Glutamatergic neuron (in vitro differentiated cells): ENCODE results near the gene CLDN11. TPM values are rescaled to one million over a fixed set of nuclear protein-coding genes. Genes with fewer than 3 reads are reported as not detected.

Source experiments
- DNase-seq: peaks from one replicate; pipeline ENCODE4 v3.0.0; 2022
- H3K27ac Mint-ChIP-seq: one replicate; pipeline ENCODE4 v1.8.0; 2020; ENCODE audit warnings: mild to moderate bottlenecking, mixed read lengths, inconsistent platforms; ENCODE audit not compliant: unreplicated experiment
- H3K27me3 Mint-ChIP-seq: one replicate; pipeline ENCODE4 v1.8.0; 2020; ENCODE audit warnings: mild to moderate bottlenecking, moderate library complexity, mixed read lengths, inconsistent platforms; ENCODE audit not compliant: unreplicated experiment
- H3K36me3 Mint-ChIP-seq: one replicate; pipeline ENCODE4 v1.8.0; 2020; ENCODE audit warnings: mild to moderate bottlenecking, mixed read lengths, inconsistent platforms; ENCODE audit not compliant: unreplicated experiment
- H3K4me1 Mint-ChIP-seq: one replicate; pipeline ENCODE4 v1.8.0; 2020; ENCODE audit warnings: mild to moderate bottlenecking, low read depth, mixed read lengths, inconsistent platforms; ENCODE audit not compliant: unreplicated experiment
- H3K4me3 Mint-ChIP-seq: one replicate; pipeline ENCODE4 v1.8.0; 2020; ENCODE audit warnings: mild to moderate bottlenecking, mixed read lengths, inconsistent platforms; ENCODE audit not compliant: unreplicated experiment
- H3K9me3 Mint-ChIP-seq: one replicate; pipeline ENCODE4 v1.8.0; 2020; ENCODE audit warnings: mild to moderate bottlenecking, moderate library complexity, mixed read lengths, inconsistent platforms; ENCODE audit not compliant: unreplicated experiment
- total RNA-seq: library from RNA; stranded (reverse); fragmentation: NEBNext Ultra II Directional; extraction: Animal tissue kit (Norgen Biotek cat#: 25700); gene quantifications from one replicate; pipeline ENCODE4 v1.2.1, GENCODE V29; 2021; ENCODE audit not compliant: unreplicated experiment
- TF ChIP-seq, protein P1 (sequence below): fragments of 200-600 bp; sonication (generic); IDR thresholded peaks from one replicate; pipeline ENCODE4 v1.5.0; 2021; ENCODE audit not compliant: partially characterized antibody, unreplicated experiment

The CLDN11 gene
- total RNA-seq, 1 donor from 2014 or later: 0.44 TPM

DNA sequence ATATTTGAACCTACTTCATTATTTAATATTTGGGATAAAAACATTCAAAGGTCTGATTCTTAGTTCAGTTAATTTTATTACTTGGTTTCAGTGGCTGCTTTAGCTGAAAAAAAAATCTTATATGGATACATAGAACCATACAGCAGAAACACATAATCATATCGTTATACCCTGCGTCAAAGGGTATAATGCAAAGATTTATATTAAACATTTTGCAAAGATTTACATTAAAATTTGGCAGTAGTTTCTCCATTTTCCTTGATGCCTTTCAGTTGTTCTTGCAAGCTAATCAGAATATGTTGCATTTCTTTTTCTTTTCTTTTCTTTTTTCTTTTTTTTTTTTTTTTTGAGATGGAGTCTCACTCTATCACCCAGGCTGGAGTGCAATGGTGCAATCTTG lies 31.4 kb downstream of the CLDN11 start:
- no peaks in the 10 kb centered on the region for H3K4me1 Mint-ChIP-seq
- H3K4me3 Mint-ChIP-seq: no peak overlapping the region
- no peak for DNase-seq
- H3K27me3 Mint-ChIP-seq: no peaks in the 10 kb centered on the region
- TF ChIP-seq, protein P1, sequence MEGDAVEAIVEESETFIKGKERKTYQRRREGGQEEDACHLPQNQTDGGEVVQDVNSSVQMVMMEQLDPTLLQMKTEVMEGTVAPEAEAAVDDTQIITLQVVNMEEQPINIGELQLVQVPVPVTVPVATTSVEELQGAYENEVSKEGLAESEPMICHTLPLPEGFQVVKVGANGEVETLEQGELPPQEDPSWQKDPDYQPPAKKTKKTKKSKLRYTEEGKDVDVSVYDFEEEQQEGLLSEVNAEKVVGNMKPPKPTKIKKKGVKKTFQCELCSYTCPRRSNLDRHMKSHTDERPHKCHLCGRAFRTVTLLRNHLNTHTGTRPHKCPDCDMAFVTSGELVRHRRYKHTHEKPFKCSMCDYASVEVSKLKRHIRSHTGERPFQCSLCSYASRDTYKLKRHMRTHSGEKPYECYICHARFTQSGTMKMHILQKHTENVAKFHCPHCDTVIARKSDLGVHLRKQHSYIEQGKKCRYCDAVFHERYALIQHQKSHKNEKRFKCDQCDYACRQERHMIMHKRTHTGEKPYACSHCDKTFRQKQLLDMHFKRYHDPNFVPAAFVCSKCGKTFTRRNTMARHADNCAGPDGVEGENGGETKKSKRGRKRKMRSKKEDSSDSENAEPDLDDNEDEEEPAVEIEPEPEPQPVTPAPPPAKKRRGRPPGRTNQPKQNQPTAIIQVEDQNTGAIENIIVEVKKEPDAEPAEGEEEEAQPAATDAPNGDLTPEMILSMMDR: no peak
- peaks cover 1% of the 10 kb centered on the region for H3K9me3 Mint-ChIP-seq
- no peak overlapping the region for H3K27ac Mint-ChIP-seq
- H3K36me3 Mint-ChIP-seq: no peaks in the 10 kb centered on the region

DNA sequence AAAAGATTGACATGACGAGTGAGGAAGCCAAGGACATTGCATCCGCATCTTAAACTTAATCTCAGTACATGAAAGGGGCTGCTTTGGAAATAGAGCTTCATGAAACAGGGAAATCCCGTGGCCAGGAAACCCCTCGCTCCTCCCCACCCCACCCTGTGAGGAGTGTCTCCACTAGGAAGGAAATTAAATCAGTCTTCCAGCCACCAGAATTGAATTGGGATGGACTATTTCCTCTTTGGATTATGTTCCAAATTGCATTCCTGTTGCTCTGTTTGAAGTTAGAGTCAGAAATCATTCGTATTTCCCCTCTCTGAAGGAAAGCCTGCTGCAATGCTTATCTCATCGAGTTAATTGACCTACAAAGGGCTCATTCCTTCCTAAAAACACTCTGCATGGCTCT lies 35.8 kb downstream of the CLDN11 start:
- H3K4me3 Mint-ChIP-seq: no peak overlapping the region
- DNase-seq: no peak
- H3K27ac Mint-ChIP-seq: no peak overlapping the region
- H3K36me3 Mint-ChIP-seq: no peaks in the 10 kb centered on the region
- peaks cover 1% of the 10 kb centered on the region for H3K9me3 Mint-ChIP-seq
- TF ChIP-seq, protein P1: no peak
- no peaks in the 10 kb centered on the region for H3K4me1 Mint-ChIP-seq
- H3K27me3 Mint-ChIP-seq: no peaks in the 10 kb centered on the region

DNA sequence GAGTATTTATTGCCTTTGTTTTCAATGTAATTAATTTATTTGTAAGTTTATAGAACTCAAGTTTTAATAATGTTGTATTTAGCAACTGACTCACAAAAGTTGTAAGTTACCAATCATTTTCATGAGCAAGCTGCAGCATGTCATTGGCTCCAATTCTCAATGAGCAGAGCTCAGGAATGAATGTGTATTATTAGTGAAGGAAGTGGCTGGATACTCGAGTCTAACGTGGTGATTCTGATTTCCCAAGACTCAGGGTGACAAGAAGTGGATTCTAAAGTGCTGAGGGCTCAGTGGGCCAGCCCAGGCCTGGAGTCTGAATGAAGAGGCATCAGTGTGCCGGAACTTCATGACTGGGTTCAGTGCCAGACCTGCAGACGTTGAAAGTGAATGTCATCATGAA lies 39.6 kb downstream of the CLDN11 start:
- no peak for DNase-seq
- H3K4me3 Mint-ChIP-seq: no peak overlapping the region
- no peaks in the 10 kb centered on the region for H3K27me3 Mint-ChIP-seq
- H3K27ac Mint-ChIP-seq: no peak overlapping the region
- TF ChIP-seq, protein P1: no peak
- H3K36me3 Mint-ChIP-seq: no peaks in the 10 kb centered on the region
- H3K4me1 Mint-ChIP-seq: no peaks in the 10 kb centered on the region
- peaks cover 1% of the 10 kb centered on the region for H3K9me3 Mint-ChIP-seq

DNA sequence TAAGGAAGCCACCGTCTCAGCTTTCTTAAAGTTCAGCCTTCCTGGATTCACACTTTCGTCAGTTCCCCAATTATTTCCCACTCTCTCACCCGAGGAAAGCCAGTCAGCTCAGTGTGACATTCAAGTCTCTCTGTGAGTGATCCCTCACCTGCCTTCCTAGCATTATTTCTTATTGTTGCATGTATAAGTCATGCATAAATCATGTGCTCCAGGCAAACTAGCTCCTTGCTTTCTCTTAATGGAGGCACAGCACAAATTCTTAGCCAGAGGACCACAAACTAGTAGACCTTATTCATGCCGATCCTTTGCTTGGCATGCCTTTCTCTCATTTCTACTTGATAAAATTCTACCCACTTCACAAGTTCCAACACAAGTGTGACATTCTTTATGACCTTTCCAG lies 44.3 kb downstream of the CLDN11 start:
- no peak overlapping the region for H3K4me3 Mint-ChIP-seq
- no peaks in the 10 kb centered on the region for H3K36me3 Mint-ChIP-seq
- no peak overlapping the region for H3K27ac Mint-ChIP-seq
- H3K4me1 Mint-ChIP-seq: peaks cover 10% of the 10 kb centered on the region
- H3K9me3 Mint-ChIP-seq: no peaks in the 10 kb centered on the region
- H3K27me3 Mint-ChIP-seq: no peaks in the 10 kb centered on the region
- no peak for DNase-seq
- TF ChIP-seq, protein P1: no peak

DNA sequence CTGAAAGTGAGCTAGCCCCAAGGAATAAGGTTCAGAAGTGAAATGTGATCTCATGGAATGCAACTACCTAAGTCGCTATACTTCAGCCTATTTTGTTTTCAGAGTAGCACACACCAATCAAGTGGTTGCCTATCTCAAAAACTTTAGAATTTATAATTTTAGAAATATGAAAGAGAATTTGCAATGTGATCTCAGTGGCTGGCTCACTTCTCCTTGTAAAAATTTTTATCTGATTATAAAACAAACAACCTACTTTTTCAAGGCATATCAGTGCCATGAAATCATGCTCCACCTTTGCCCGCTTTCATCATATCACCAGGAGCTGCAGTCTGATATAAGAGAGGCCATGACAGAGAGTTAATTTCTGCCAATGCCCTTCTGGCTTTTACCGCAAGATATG lies 47.3 kb downstream of the CLDN11 start:
- H3K27ac Mint-ChIP-seq: no peak overlapping the region
- DNase-seq: no peak
- H3K4me3 Mint-ChIP-seq: no peak overlapping the region
- no peaks in the 10 kb centered on the region for H3K36me3 Mint-ChIP-seq
- H3K27me3 Mint-ChIP-seq: peaks cover 2% of the 10 kb centered on the region
- TF ChIP-seq, protein P1: no peak
- H3K4me1 Mint-ChIP-seq: peaks cover 25% of the 10 kb centered on the region
- no peaks in the 10 kb centered on the region for H3K9me3 Mint-ChIP-seq
